Hindlimb muscle (tissue), 1 donor: ENCODE measurements around the gene NIFK. TPM values are rescaled to one million over a fixed set of nuclear protein-coding genes. Genes with fewer than 3 reads are reported as not detected.
"Not testable (repeated sequence)": the region's sequence is repeated elsewhere in the genome, so short reads cannot be mapped to it uniquely, and the experiment has no call there.

Source experiments
- DNase-seq: peaks from one replicate; pipeline ENCODE4 v3.0.0-alpha.2; 2013
- polyA plus RNA-seq: library from polyadenylated mRNA; unstranded; fragments of 120-200 nt; gene quantifications from one replicate; pipeline ENCODE4 v1.2.1, GENCODE V29; 2013; ENCODE audit not compliant: insufficient read length

The NIFK gene
- polyA plus RNA-seq, 1 donor: 50.4 TPM

- no peak for DNase-seq
These were observed 5.3 kb downstream of the NIFK start for GRCh38 chr2:121731366-121731765.

- DNase-seq: no peak
These were observed 8.7 kb downstream of the NIFK start for GRCh38 chr2:121727950-121728349.

GRCh38 chr2:121727332-121727731 lies 9.3 kb downstream of the NIFK start:
- DNase-seq: no peak

GRCh38 chr2:121723316-121723715 lies 13.4 kb downstream of the NIFK start:
- no peak for DNase-seq

- no peak for DNase-seq
These were observed 14.2 kb downstream of the NIFK start for GRCh38 chr2:121722479-121722878.

- DNase-seq: no peak
These were observed 14.7 kb downstream of the NIFK start for GRCh38 chr2:121721926-121722325.

DNA sequence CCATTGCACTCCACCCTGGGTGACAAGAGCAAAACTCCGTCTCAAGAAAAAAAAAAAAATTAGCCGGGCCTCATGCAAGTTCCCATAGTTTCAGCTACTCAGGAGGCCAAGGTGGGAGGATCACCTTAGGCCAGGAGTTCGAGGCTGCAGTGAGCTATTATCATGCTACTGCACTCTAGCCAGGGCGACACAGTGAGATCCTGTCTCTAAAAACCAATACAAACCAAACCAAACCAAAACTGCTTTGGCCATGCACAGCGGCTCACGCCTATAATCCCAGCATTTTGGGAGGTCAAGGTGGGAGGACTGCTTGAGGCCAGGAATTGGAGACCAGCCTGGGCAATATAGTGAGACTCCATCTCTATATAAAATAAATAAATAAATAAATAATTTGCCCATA lies 19.1 kb downstream of the NIFK start:
- DNase-seq: no peak

GRCh38 chr2:121716126-121716525 lies 20.5 kb downstream of the NIFK start:
- DNase-seq: no peak

GRCh38 chr2:121711481-121711880 lies 25.2 kb downstream of the NIFK start:
- DNase-seq: not testable (repeated sequence)

DNA sequence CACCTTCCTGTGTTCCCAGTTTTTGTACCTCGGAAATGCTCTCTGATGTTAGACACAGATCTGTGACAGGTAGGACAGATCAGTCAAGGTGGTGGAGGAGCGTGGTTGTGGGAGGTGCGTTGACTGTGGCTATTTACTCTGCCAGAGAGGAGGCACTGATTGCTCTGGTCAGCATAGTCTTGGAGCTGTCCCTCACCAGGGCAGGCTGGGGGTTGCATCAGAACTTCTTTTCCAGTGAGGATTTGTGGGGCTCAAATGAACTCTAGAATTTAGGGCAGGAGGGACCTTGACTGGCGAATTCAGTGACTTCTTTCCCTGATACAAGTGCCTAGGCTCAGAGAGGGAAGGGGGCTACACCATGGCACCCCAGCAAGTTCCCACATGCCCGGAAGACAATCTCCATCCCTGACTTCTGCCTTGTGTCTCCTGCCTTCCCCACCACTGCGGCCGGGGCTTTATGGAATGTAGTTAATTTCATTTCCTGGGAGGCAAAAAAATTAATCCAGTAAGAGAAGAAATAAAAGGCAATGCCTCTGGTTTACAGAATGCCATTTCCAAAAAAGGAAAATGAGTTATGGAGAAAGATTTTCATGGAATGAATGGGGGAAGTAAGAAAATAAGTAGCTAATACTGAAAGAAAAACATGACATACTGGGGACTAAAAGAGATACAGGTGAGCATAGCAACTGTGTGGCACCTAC lies 26.1 kb downstream of the NIFK start:
- no peak for DNase-seq

GRCh38 chr2:121709776-121710469 lies 26.8 kb downstream of the NIFK start:
- DNase-seq: no peak

- no peak for DNase-seq
These were observed 28.7 kb downstream of the NIFK start for GRCh38 chr2:121707920-121708361.

DNA sequence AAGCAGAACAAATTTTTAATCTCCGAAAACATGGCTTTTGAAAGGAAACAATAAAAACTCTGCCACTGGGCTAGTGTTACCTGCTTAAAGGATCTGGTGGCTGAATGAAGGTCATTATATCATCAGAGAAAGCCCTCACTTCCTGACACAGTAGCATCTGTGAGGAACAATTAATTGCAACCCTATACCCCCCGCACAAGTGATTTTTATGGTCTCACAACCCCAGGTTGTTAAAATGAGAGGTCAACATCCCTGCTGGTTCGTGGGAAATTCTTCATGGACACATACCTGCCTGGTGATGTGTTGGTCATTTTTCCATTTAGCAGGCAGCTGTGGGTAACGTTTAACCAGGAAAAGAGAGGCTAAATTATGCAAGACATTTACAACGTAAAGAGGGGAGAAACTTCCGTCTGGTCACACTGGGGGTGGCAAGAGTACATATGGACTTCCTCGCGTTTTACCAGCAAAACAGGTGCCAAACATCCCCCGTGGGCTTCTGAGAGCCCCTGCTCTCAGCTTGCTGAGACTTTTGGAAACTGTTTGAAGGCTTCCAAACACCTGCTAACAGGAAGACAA lies 29.2 kb downstream of the NIFK start:
- no peak for DNase-seq

DNA sequence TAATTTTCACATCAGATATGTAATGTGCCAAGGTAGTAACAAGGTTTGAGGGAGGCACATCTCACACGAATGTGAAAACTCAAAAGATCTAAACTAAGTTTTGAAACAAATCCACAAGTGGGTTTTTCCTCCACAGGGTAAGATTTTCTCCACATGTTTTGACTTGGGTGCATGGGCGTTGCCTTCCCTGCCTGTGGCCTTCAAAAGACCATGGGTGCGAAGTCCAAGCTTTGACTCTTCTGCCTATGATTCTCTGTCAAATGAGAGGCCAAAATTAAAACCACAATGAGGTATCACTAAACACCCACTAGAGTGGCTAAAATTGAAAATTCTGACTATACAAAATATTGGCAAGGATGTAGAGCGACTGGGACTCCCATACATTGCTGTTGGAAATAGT lies 30.7 kb downstream of the NIFK start:
- no peak for DNase-seq

- no peak for DNase-seq
These were observed 31.3 kb downstream of the NIFK start for GRCh38 chr2:121705390-121705789.

- not testable (repeated sequence) for DNase-seq
These were observed 34.9 kb downstream of the NIFK start for GRCh38 chr2:121701761-121702160.

GRCh38 chr2:121699421-121700333 lies 37.0 kb downstream of the NIFK start:
- DNase-seq: no peak

DNA sequence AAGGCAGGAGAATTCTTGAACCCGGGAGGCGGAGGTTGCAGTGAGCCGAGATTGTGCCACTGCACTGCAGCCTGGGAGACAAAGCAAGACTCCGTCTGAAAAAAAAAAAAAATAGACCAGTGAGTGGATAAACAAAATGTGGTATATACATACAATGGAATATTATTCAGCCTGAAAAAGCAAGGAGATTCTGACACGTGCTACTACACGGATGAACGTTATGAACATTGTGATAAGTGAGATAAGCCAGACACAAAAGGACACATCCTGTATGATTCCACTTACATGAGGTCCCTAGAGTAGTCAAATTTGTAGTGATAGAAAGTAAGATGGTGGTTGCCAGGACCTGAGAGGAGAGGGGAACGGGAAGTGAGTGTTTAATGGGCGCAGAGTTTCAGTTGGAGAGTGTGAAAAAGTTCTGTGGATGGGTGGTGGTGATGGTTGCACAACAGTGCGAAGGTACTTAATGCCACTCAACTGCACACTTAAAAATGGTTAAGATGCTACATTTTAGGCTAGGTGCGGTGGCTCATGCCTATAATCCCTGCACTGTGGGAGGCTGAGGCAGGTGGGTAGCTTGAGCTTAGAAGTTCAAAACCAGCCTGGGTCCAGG lies 38.3 kb downstream of the NIFK start:
- DNase-seq: no peak

DNA sequence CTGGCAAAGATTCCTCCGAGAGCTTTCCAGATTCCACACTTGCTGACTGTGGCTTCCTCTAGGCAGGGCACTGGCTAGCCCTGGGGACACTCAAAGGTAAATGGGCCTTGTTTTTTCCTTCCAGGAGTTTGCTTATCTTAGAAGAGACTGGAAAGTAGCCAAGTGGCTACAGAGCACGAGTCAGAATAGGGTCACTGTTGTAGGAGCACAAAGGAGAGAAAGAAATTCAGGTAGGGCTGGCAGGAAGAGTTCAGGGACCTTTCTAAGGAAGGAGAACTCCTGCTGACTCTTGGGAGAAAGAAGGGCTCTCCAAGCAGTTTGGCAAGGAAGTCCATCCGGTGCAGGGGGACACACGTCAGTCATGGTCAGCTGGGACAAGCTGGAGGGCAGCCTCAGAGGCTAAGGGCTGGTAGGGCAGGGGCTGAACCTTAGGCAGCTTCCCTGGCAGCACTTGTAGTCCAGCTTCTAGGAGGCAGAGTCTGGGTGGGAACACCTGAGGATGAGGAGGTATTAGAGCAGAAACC lies 39.5 kb downstream of the NIFK start:
- no peak for DNase-seq

DNA sequence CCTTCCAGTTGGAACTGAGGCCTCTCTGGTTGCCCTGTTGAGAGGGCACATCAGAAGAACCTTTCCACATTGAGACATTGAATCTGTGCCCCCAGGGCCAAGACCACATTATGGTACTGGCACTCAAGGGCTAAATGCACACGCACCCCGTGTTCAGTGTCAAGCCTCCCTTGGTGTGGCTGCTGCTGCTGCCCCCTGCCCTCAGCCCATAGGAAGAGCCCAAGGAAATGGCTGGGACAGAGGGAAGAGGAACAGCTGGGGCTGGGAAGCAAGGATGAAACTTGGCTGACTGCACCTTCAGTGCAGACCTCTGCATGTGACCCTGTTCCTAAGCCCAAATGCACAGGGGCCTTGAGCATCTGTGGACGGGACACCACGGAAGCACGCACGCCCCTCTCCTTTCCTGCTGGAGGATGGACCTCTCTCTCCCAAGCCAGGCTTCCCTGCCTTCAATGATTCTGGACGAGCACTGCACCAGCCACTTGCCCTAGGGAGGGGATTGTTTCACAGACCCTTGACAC lies 40.2 kb downstream of the NIFK start:
- DNase-seq: no peak

- DNase-seq: no peak
These were observed 41.6 kb downstream of the NIFK start for GRCh38 chr2:121695171-121695451.
